Hematopoietic multipotent progenitor cell treated with erythropoietin and hydrocortisone succinate and interleukin-3 and kit ligand, for 4 days (in vitro differentiated cells): ENCODE measurements around the gene SHLD3.
"Not testable (repeated sequence)": the region's sequence is repeated elsewhere in the genome, so short reads cannot be mapped to it uniquely, and the experiment has no call there.

ENCODE experiments used
- DNase-seq: peaks from one replicate; pipeline ENCODE4 v3.0.0-alpha.2; 2015

The SHLD3 gene

DNA sequence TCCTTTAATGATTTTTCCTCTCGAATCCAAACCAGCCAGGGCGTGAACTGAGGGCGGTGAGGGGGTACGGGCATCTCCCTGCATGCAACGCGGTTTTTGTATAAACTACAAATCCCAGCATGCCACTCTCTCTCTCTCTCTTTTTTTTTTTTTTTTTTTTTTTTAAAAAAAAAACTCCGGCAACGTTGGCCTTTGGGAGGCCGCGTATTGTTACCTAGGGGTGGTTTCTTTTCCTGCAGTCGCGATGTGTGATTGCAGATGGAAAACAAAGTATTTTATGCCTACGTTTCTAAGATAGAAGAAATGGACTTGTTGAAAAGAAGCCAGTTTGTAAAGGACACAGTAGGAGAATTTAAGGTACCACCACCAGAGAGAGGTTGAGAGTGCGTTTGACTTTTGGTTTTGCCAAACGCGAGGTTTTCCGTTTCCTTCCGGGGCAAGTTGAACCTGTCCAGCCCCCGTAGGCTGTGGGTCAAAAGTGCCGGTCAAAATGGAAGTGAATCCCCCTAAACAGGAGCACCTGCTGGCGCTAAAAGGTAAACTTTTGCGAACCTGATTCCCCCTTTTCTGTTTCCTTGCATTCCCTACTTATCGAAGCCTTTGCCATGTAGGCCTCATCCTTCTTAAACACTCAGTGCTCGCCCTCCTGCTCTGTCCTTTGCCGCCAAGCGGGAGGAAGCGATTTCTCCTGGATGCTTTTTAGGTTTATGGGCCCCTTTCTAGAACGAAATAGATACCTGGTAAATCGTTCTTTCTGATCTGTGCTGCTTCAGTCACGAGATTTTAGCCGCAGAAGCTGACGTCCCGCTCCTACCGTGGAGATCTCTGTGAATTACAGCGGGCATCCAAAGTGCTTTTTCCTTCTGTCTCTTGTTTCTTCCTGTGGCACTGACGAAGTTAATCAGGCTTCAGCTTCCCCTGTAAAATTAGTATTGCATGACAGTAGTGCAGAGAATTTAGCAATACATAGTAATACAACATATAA, at the start of gene SHLD3, which contains the start of gene TRAPPC13:
TSS of gene SHLD3 (plus strand) at position 457 of the 985 bp plus-strand sequence. CDS start 4,561 bp downstream, outside the sequence.
TSS of gene TRAPPC13 (plus strand) at position 457 of the 985 bp plus-strand sequence. CDS start at position 491, 34 bp downstream.
- DNase-seq: peak; percentile 96

- no peak for DNase-seq
Measured at GRCh38 chr5:65577141-65577540, 47.7 kb upstream of the SHLD3 start.

- DNase-seq: peak; percentile 7
Measured at GRCh38 chr5:65588694-65589093, 36.1 kb upstream of the SHLD3 start.

DNA sequence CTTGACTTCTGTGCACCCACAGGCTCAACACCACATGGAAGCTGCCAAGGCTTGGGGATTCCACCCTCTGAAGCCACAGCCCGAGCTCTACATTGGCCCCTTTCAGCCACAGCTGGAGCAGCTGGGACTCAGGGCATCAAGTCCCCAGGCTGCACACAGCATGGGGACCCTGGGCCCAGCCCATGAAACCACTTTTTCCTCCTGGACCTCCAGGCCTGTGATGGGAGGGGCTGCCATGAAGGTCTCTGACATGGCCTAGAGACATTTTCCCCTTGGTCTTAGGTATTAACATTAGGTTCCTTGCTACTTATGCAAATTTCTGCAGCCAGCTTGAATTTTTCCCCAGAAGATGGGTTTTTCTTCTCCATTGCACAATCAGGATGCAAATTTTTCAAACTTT, 23.1 kb upstream of the SHLD3 start:
- not testable (repeated sequence) for DNase-seq

DNA sequence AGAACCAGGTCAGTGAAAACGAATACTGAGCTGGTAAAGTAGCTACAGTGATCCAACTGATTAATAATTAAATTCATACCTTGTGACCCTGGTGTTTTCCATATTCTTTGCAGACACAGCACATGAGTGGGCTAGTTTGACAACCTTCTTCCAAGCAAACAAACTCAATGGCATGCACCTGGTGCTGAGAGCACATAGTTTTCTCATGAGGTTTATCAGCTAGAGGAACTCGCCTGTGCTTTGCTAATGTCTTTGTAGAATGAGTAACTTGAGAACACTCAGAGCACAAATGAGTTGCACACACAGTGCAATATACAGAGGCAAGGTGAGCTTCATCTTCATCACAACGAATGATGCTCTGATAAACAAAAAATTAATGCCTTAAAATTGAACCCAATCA, 13.3 kb upstream of the SHLD3 start:
- DNase-seq: no peak

DNA sequence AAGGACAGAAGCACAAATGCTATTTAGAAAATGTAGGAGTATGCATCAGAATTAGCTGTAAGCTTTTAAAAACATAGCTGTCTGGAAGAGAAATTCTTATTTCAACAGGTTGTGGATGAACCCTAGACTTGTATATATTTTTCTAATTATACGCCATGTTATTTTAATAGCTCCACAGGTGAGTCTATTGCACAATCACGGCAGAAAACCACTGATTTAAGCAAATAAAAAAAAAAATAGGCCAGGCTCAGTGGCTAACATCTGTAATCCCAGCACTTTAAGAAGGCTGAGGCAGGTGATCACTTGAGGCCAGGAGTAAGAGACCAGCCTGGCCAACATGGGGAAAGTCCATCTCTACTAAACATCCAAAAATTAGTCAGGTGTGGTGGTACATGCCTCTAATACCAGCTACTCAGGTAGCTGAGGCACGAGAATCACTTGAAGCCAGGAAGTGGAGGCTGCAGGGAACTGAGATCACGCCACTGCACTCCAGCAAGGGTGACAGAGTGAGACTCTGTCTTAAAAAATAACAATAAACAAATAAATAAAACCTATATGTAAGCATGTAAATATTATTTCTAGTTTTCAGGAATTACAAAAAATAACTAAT, 12.4 kb upstream of the SHLD3 start:
- no peak for DNase-seq

- no peak for DNase-seq
Measured at GRCh38 chr5:65620021-65620420, 4.8 kb upstream of the SHLD3 start.

DNA sequence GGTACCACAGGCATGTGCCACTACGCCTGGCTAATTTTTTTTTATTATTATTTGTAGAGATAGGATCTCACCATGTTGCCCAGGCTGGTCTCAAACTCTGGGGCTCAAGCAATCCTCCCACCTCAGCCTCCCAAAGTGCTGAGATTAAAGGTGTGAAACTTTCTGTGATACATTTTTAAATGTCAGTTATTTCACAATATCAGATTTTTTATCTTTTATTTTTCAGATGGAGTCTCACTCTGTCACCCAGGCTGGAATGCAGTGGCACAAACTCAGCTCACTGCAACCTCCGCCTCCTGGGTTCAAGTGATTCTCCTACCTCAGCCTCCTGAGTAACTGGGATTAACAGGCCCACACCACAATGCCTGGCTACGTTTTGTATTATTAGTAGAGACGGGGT, 2.9 kb upstream of the SHLD3 start:
- not testable (repeated sequence) for DNase-seq

GRCh38 chr5:65623482-65623881, 1.3 kb upstream of the SHLD3 start:
- peak; percentile 15 for DNase-seq

DNA sequence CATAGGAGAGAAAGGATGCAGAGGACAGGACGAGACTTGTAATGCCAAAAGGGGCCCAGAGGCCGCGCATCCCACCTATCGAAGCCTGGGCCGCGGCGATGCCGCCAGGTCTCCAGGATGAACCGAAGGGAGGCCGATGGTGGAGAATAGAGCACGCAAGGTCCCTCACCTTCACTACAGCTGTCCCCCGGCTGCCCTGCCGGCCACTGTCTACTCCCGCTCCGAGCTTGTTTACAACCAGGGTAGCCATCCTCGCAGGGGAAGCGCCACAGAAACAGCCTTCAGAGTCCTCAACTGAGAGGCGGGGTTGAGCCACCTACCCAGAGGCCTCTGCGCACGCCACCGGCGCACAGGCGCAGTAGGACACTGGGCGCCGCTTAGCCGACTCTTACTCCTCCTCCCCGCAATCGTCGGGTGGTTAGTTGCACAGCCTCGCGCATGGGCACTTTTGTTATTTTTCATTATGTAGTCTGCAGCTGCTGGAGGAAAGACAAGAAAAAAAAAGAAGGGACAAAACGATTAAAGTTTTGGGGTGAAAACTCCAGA, 729 bp upstream of the SHLD3 start, which contains the start of gene TRIM23:
TSS of gene TRIM23 (minus strand) at position 309 of the 546 bp plus-strand sequence. CDS start at position 250, 59 bp downstream.
- DNase-seq: peak; percentile 97

GRCh38 chr5:65625743-65626142, 916 bp downstream of the SHLD3 start:
- peak; percentile 19 for DNase-seq

DNA sequence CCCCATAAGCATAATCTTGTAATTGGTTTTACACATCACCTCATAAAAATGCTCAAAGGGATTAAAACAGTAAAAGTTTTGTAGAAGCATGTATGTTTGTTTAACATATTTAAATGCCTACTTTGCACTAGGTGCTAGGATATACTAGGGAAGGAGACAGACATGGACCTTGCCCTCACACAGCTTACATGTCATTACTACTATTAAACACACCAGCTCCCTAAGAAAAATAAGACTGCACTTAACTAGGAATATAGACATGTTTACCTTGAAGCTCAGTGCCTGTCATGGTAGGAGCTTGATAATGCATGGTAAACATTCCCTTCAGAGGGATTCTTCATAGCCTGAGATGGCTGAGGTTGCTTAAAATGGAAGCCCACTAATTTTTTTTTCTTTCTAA, 6.2 kb downstream of the SHLD3 start:
- no peak for DNase-seq

DNA sequence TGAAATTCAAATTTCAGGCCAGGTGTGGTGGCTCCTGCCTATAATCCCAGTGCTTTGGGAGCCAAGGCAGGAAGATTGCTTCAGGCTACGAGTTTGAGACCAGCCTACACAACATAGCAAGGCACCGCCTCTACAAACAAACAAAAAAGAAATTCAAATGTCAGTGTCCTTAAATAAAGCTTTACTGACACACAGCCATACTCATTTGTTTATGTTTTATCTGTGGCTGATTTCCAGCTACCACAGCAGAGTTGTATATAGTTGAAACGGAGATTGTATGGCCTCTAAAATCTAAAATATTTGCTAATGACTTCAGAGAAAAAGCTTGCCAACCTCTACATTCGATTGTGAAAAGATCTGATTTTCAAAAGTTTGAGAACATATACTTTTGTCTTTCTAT, 15.4 kb downstream of the SHLD3 start:
- DNase-seq: no peak

DNA sequence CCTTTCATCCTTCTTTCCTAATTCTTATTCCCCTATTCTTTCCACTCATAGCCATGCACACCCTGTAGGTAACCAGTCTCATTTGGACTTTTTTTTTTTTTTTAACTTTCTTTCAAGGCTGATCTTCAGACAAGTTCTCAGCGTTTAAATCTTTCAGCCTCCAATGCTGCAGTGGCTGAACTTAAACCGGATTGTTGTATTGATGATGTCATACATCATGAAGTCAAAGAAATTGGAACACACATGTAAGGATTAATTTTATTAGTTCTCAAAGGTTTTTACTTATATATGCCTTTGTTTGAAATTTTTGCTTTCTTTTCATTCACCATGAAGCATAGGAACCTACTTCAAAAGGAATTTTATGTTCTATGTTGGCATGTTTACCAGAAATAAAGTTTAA, 22.1 kb downstream of the SHLD3 start:
- no peak for DNase-seq

- no peak for DNase-seq
Measured at GRCh38 chr5:65647941-65648340, 23.1 kb downstream of the SHLD3 start.

DNA sequence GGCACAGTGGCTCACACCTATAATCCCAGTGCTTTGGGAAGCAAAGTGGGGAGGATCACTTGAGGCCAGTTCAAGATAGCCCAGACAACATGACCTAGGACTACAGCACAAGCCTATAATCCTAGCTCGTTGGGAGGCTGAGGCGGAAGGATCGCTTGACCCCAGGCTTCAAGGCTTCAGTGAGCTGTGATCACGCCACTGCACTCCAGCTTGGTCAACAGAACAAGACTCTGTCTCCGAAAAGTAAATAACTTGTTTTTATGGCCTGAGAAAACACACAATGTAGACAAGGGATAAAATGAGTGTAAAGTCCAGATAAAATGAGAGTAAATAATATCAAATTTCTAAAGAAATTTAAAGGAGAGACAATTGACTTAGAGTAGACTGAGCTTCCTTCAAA, 26.3 kb downstream of the SHLD3 start:
- DNase-seq: no peak

- no peak for DNase-seq
Measured at GRCh38 chr5:65654713-65655112, 29.9 kb downstream of the SHLD3 start.

- no peak for DNase-seq
Measured at GRCh38 chr5:65663804-65664521, 39.1 kb downstream of the SHLD3 start.

DNA sequence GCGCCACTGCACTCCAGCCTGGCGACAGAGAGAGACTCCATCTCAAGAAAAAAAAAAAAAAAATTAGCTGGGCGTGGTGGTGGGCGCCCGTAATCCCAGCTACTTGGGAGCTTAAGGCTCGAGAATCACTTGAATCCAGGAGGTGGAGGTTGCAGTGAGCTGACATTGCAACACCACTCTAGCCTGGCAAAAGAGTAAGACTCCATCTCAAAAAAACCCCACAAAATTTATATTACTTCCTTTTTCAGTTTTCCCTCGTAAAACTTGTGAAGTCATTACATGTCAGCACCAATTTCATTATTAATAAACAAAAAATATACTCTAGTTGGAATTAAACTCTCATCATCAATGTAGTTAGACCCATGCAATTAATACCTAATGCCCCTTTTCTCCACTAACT, 43.9 kb downstream of the SHLD3 start:
- DNase-seq: peak; percentile 12

DNA sequence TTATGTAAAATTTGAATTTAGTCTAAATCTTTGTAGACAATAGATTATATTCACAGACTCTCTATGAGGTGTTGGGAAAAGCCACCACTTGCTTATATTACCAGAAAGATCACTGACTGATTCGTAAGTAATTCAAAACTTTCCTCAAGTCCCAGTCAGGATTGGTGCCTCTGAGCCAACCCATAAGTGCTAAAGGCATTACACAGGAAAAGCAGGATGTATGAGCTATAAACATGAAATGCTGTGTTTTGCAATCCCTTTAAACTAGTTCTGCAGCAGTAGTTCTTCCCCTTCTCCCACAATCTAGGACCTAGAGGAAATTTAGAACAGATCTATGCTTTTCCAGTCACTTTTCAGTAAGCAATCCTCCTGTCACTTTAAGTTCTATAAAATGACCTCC, 48.0 kb downstream of the SHLD3 start:
- no peak for DNase-seq

DNA sequence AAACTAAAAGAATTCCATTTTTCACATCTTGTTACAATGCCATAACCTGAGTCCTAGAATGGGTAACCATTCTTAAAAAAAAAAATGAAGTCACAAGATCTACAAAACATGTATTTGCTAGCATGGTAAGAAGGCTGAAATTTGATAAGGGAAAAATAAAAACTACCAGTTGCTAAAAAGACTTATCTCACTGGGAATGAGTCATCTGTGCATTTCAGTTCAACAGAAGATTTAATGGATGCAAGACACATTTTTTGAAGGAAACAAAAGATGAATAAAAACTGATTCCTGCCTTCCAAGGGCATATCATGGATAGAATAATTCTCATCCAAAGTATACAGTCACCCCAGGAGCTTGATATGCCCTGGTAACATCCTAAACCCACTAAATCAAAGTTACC, 49.9 kb downstream of the SHLD3 start:
- no peak for DNase-seq

- peak; percentile 12 for DNase-seq
Measured at GRCh38 chr5:65676056-65676455, 51.2 kb downstream of the SHLD3 start.
